Brain microvascular endothelial cell (primary cell): Measurements from ENCODE around the gene FGF21.

ENCODE experiments used
- DNase-seq: peaks from one replicate; pipeline ENCODE4 v3.0.0-alpha.2; 2020
- H3K27ac ChIP-seq: fragments of 250-450 bp; sonication (Bioruptor Pico); 2 replicates; pipeline ENCODE4 v1.5.1; 2020; ENCODE audit warnings: mild to moderate bottlenecking, moderate library complexity
- H3K27me3 ChIP-seq: fragments of 250-450 bp; sonication (Bioruptor Pico); replicated peaks from 2 replicates; pipeline ENCODE4 v1.5.1; 2020; ENCODE audit warnings: mild to moderate bottlenecking
- H3K36me3 ChIP-seq: fragments of 250-450 bp; sonication (Bioruptor Pico); replicated peaks from 2 replicates; pipeline ENCODE4 v1.5.1; 2020; ENCODE audit warnings: mild to moderate bottlenecking
- H3K4me3 ChIP-seq: 2 replicates; pipeline ENCODE4 v1.5.1; 2011; ENCODE audit warnings: low read depth, mild to moderate bottlenecking, control low read depth, low read length, moderate library complexity
- CTCF ChIP-seq: IDR thresholded peaks from 2 replicates; pipeline ENCODE4 v1.5.1; 2011; ENCODE audit warnings: low read depth, mild to moderate bottlenecking, moderate library complexity, low read length, control low read depth, inconsistent platforms; ENCODE audit errors: missing control alignments
- in situ Hi-C: cut with HindIII; loops from 2 replicates; pipeline ENCODE4 v1.10.0; 2017; ENCODE audit warnings: low sequenced_read_pairs, low pct_ligation_motif_present

Gene FGF21, protein sequence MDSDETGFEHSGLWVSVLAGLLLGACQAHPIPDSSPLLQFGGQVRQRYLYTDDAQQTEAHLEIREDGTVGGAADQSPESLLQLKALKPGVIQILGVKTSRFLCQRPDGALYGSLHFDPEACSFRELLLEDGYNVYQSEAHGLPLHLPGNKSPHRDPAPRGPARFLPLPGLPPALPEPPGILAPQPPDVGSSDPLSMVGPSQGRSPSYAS

GRCh38 chr19:48755084-48755641 is at the start of gene FGF21:
TSS of gene FGF21 (plus strand) at chr19:48755524. CDS start at chr19:48756237, 713 bp downstream.
- in situ Hi-C loops = no loop called here
- Histone ChIP-seq H3K27me3 (no peaks in the 10 kb centered on the region), H3K4me3 (no peak within 1 kb of the TSS), H3K36me3 (no peaks in the 10 kb centered on the region), H3K27ac (no peak within 1 kb of the TSS)
- DNase-seq = no peak
- TF ChIP-seq CTCF = no peak

DNA sequence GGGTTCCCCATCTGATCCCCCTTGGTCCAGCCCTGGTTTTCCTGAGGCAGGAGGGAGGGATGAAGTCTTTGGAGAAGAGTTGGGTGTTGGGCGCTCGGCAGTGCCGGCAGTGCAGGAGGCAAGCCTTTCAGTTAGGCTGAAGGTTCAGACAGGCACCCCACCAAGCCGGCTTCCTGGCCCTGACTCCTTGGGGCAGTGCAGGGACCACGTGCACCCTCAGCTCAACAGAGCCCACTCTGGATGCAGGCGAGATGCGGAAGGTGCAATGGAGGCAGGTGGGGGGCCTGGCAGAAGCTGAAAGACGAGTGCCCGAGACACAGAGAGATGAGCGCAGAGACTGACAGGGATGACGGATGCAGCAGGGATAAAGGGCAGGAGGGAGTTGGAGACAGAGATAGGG is 46.9 kb upstream of the FGF21 start:
- Histone ChIP-seq H3K27me3 (no peaks in the 10 kb centered on the region), H3K36me3 (no peaks in the 10 kb centered on the region), H3K4me3 (no peak overlapping the region), H3K27ac (no peak overlapping the region)
- DNase-seq = no peak
- TF ChIP-seq CTCF = no peak
- in situ Hi-C loops = no loop called here

GRCh38 chr19:48711106-48711662 is 44.1 kb upstream of the FGF21 start:
- TF ChIP-seq CTCF = no peak
- Histone ChIP-seq H3K4me3 (no peak overlapping the region), H3K27me3 (no peaks in the 10 kb centered on the region), H3K27ac (no peak overlapping the region), H3K36me3 (no peaks in the 10 kb centered on the region)
- no peak for DNase-seq
- in situ Hi-C loops = no loop called here

GRCh38 chr19:48713041-48713863 is 42.1 kb upstream of the FGF21 start:
- in situ Hi-C loops = no loop called here
- TF ChIP-seq CTCF = peak; percentile 59
- Histone ChIP-seq H3K36me3 (no peaks in the 10 kb centered on the region), H3K27me3 (no peaks in the 10 kb centered on the region), H3K4me3 (peak overlapping the region; percentile 77), H3K27ac (peak overlapping the region; percentile 22)
- DNase-seq = peak; percentile 24

- TF ChIP-seq CTCF = no peak
- no peaks in the 10 kb centered on the region for H3K36me3 ChIP-seq
- H3K27ac ChIP-seq = peak overlapping the region; percentile 39
- H3K27me3 ChIP-seq = no peaks in the 10 kb centered on the region
- peak overlapping the region; percentile 77 for H3K4me3 ChIP-seq
- DNase-seq = peak; percentile 99
- in situ Hi-C loops = no loop called here
Observed at GRCh38 chr19:48713864-48714755, 41.2 kb upstream of the FGF21 start.
